Activated naive CD8-positive, alpha-beta T cell treated with anti-CD3 and anti-CD28 coated beads, Interleukin-2, amount 50 U/mL, for 24 hours (primary cell): Measurements from ENCODE around the gene ASTL.

ENCODE experiments used
- ATAC-seq: fragments of 150-1000 bp; cut with Tn5 transposase; one replicate; pipeline ENCODE4 v1.10.0; 2021
- DNase-seq: peaks from one replicate; pipeline ENCODE4 v3.0.0; 2021
- H3K27ac Mint-ChIP-seq: one replicate; pipeline ENCODE4 v1.8.0; 2021; ENCODE audit warnings: mild to moderate bottlenecking, mixed read lengths
- H3K27me3 Mint-ChIP-seq: one replicate; pipeline ENCODE4 v1.8.0; 2021; ENCODE audit warnings: mixed read lengths
- H3K36me3 Mint-ChIP-seq: one replicate; pipeline ENCODE4 v1.8.0; 2021; ENCODE audit warnings: low read depth, mixed read lengths
- H3K4me1 Mint-ChIP-seq: one replicate; pipeline ENCODE4 v1.8.0; 2021; ENCODE audit warnings: mixed read lengths
- H3K4me3 Mint-ChIP-seq: one replicate; pipeline ENCODE4 v1.8.0; 2021; ENCODE audit warnings: mild to moderate bottlenecking, moderate library complexity, mixed read lengths
- H3K9me3 Mint-ChIP-seq: one replicate; pipeline ENCODE4 v1.8.0; 2021; ENCODE audit warnings: mixed read lengths

ASTL gene

GRCh38 chr2:96073170-96073775 lies 65.0 kb downstream of the ASTL start:
- no peak for ATAC-seq
- Mint-ChIP-seq H3K27me3 (no peaks in the 10 kb centered on the region), H3K4me1 (no peaks in the 10 kb centered on the region), H3K27ac (no peak overlapping the region), H3K36me3 (no peaks in the 10 kb centered on the region), H3K9me3 (peaks cover 18% of the 10 kb centered on the region), H3K4me3 (no peak overlapping the region)
- no peak for DNase-seq
